NCI-H446 (cell line): ENCODE measurements around the gene RAD18.

Experiments used
- DNase-seq, 2 experiments: peaks; one replicate each; lab custom pipeline; 2025; lab: John Stamatoyannopoulos, UW

The RAD18 gene

DNA sequence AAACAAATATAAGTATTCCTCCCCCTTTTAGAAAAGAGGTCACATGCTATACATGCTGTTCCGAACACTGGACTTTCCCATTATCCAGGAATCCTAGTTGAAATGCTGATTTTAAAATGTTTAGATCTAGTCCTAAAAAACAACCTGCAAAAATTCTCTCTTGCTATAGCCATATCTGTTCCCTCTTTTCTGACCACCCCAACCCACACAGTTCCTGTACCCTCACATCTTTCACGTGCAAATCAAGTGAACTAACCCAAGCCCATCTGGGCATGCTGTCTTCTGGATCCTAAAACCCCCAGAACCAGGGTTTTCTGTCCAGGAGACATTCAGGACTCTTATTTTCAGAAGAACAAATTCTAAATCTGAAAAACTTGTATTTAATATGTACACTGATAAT is 67.4 kb downstream of the RAD18 start:
- DNase-seq: no peak

- DNase-seq: no peak
Measured at GRCh38 chr3:8893001-8893400, 70.3 kb downstream of the RAD18 start.

GRCh38 chr3:8891774-8892173 is 71.5 kb downstream of the RAD18 start:
- DNase-seq: no peak

GRCh38 chr3:8891303-8891702 is 72.0 kb downstream of the RAD18 start:
- DNase-seq: no peak

GRCh38 chr3:8888301-8888915 is 74.9 kb downstream of the RAD18 start:
- no peak for DNase-seq

- no peak for DNase-seq
Measured at GRCh38 chr3:8887435-8888300, 75.6 kb downstream of the RAD18 start.

DNA sequence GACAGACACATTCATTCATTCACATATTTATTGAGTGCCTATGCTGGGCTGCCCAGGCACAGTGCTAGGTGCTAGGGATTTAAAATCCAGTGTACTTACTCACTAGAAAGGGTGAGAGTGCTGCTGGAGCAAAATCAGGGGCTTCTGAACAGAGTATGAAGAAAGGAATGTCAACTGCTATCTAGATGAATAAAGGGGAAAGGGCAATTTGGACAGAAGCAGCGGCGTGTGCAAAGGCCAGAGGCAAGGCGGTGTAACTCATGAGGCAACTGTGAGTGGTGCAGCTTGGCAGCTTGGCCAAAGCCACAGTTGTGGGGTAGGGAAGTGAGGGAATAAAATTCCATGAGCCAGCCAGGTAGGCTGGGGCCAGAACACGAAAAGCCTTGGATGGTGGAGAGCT is 76.7 kb downstream of the RAD18 start:
- no peak for DNase-seq

DNA sequence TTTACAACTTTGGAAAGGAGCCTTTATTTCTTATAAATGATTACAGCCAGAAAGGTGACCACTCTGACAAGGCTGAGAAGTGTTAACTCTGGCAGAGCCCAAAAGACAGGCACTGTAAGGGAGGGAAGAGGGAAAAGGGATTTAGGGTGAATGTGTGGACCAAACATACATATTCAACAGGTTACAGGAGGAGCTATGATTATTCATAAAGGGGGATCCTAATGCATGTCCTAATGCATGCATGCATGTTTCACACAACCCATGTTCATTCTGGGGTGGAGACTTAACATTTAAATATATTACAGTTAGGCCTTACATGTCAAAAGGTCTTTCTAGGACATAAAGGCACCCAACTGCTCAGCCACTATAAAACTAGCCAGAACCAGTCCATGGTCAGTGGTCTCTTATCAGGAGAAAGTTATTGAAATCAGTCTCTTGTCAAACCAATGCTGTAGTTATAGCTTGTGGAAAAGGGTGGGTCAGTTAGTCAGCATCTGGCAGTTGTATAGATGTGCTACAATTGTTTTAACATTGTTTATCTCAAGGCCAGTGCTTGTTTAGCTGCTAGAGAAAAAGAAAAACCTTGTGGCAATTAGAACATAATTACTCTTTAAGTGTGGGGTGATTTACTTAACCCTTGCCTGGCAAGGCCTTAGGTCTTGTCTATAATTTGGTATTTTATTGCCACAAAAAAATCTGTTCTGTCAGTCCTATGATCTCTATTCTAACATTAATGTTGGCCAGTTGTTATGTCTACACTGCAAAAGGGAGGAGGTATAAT is 77.5 kb downstream of the RAD18 start:
- DNase-seq: no peak

DNA sequence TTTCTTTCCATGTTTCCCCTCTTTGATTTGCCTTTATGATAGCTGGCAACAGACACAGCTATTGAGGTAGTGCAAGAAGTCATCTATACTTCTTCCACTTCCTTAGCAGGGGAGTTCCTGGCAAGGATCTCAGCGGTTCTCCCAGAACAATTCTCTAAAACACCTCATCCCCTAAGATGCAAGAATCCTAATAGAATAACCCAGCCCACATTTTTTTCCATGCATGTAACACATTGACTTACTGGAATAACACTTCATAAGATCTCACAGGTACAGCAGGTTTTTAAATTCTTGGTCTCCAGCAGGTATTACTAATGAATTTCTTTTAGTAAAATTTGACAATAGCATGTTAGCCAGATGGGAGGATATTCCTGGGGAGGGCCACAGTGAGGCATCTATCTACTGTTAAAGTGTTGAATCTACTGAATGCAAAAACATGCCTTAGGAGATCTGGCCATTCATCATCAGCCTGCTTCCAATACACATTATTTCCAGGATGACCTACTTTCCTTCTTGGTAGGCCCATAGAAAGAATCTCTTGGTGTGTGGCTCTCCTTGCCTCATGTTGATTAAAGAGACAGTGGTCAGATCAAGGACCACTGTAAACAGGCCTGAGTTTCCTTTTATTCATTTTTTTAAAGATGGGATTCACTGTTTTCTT is 78.5 kb downstream of the RAD18 start:
- DNase-seq: no peak

DNA sequence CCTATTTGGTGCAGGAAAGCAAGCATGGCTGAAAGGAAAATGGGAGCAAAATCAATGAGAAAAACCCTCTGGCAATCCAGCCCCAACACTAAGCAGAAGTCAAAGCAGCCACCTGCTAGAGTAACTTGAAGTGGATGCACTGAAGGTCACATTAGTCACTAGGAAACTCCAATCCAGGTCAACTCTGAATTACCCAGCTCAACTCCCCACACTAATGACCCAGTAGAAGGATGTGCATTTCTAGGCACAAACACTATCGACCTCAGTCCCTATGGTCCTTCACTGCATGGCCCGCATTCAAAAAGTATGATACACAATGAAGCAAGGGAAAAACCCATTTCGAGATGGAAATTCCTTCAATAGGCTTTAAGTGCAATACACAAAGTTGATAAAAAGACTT is 80.6 kb downstream of the RAD18 start:
- DNase-seq: no peak

GRCh38 chr3:8882171-8882593 is 81.1 kb downstream of the RAD18 start:
- no peak for DNase-seq

DNA sequence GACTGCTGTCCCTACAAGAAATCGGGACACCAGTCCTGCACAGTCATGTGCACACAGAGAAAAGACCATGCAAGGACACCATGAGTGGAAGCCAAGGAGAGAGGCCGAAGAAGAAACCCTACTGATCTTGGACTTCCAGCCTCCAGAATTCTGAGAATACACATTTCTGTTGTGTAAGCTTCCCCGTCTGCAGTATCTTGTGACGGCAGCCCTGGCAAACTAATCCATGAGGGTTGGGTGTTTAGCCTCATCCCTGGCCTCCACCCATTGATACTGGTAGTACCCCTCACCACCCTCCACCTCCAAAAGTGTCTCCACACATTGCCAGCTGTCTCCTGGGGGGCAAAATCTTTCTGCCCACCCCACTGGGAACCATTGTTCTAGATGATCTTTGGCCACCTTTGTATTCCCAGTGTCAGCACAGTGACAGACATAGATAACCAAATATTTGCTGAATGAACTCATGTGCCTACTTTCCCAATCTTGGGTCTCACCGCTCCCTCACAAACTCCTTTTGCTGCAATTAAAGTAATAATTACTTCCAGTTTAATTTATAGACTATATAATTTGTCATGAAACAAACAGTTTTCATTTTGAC is 83.8 kb downstream of the RAD18 start:
- no peak for DNase-seq

DNA sequence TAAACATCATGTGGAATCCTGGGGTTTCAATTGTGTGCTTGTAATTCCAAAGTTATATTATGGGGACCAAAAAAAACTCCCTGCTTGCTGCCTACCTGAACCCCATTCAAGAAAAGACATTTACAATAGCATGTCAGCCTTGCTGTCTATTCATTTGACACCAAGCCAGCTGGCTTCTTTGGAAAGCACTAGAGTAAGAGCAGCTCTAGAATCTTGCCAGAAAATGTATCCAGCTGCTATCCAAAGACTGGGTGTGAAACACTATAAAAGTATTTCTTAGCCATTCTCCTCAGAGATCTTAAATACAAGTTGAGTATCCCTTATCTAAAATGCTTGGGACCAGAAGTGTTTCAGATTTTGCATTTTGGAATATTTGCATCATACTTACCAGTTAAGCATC is 87.4 kb downstream of the RAD18 start:
- DNase-seq: peak in 1 of 2 experiments; percentile 1

DNA sequence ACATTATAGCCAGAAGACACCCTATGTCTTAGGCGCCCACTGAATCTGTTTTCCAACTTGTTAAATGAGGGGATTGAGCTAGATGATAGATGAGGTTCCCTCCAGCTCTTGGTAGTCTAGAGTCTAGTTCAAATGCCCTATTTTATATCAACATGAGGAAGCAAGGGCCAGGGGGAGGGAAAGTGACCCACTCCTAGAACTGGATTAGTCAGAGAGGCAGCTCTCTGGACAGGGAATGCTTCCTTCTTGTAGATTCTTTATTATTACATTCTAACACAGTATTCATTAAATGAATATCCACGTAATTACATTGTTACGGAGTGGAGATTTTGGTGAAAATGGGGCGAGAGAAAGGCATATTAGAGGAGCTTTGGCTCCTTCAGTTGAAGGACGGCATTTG is 89.5 kb downstream of the RAD18 start:
- no peak for DNase-seq

- DNase-seq: no peak
Measured at GRCh38 chr3:8872261-8872660, 91.0 kb downstream of the RAD18 start.

- DNase-seq: no peak
Measured at GRCh38 chr3:8871306-8871705, 92.0 kb downstream of the RAD18 start.

GRCh38 chr3:8870134-8870533 is 93.1 kb downstream of the RAD18 start:
- no peak for DNase-seq

GRCh38 chr3:8869613-8870012 is 93.7 kb downstream of the RAD18 start:
- no peak for DNase-seq

DNA sequence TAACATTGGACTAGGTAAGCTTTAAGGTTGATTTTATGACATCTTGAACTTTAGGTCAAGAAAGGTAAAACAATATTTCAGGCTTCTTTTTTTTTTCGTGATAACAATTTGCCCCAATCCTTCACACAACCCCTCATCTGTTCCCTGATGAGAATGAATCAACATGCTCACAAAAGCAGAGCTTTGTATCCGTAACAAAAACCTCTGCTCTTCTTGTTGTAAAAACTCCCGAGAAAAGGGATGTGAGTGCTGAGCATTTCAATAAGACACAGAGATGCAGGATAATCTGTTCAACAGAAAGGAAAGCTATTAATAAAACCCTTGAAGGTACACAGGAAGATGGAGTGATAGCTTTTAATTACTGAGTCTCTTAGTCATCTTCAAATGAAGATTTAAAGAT is 94.3 kb downstream of the RAD18 start:
- DNase-seq: no peak

- no peak for DNase-seq
Measured at GRCh38 chr3:8867646-8868045, 95.6 kb downstream of the RAD18 start.

DNA sequence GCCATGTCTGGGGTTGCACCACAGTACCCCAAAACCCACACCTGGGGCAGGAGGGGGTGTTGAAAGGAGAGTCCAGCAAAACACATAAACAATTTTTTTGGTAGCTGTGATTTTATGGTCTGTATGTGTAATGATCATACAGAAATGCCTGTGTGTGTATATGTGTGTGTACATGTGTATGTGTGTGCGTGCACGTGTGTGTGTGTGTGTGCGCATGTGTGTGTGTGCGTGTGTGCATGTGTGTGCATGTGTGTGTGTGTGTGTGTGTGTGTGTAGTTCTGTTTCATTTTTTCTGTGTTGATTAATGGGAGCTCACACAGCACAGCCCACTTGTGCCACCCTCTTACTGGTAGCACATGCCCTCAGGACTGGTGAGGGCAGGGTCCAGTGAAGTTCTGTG is 97.6 kb downstream of the RAD18 start:
- DNase-seq: no peak
